B cell (primary cell): ENCODE data around the gene ZNF181. TPM values are rescaled to one million over a fixed set of nuclear protein-coding genes. Genes with fewer than 3 reads are reported as not detected.

Experiments
- ATAC-seq: fragments of 200-7000 bp; cut with Tn5 transposase; one replicate; pipeline ENCODE4 v1.10.0; 2021; ENCODE audit warnings: low read depth, mild to moderate bottlenecking, moderate number of reproducible peaks, moderate library complexity
- CTCF ChIA-PET: fragments of 350-600 bp; sonication (Branson Sonifier 250); formaldehyde crosslinking; loops from one replicate; lab custom pipeline; 2021; ENCODE audit warnings: antibody characterized with exemption, inconsistent platforms; lab: Charles Lee
- POLR2A ChIA-PET: fragments of 350-600 bp; sonication (Branson Sonifier 250); formaldehyde crosslinking; loops from one replicate; lab custom pipeline; 2021; ENCODE audit warnings: antibody characterized with exemption; lab: Charles Lee
- DNase-seq: peaks from one replicate; pipeline ENCODE4 v3.0.0; 2013
- H2AFZ ChIP-seq: 2 replicates; pipeline ENCODE4 v1.6.1; 2012; ENCODE audit warnings: mild to moderate bottlenecking, low read depth, low read length; ENCODE audit not compliant: insufficient read depth, poor library complexity, severe bottlenecking
- H3K27ac ChIP-seq, 2 donors: 1 replicate in 1 of 2; 2 replicates in 1 of 2; pipeline ENCODE4 v1.5.1; 2012 to 2013; ENCODE audit warnings: low read length in 2 of 2, mild to moderate bottlenecking in 2 of 2, moderate library complexity in 1 of 2
- H3K27me3 ChIP-seq, 4 experiments: fragments of 200-600 bp in 1 of 4; sonication (generic) in 1 of 4; replicated peaks in 1 of 4; 1 replicate in 2 of 4; 2 replicates in 2 of 4; pipeline versions ENCODE4 v1.6.1 to v1.7.0; 2013 to 2016; ENCODE audit warnings: low read length in 3 of 4, mild to moderate bottlenecking in 2 of 4, mixed read lengths in 1 of 4, moderate library complexity in 1 of 4; ENCODE audit not compliant: insufficient read depth in 4 of 4, control insufficient read depth in 3 of 4; ENCODE audit errors: control extremely low read depth in 1 of 4
- H3K36me3 ChIP-seq, 2 experiments: replicated peaks in 1 of 2; 1 replicate in 1 of 2; 2 replicates in 1 of 2; pipeline versions ENCODE4 v1.6.1 to v1.7.1; 2013; ENCODE audit warnings: low read length in 1 of 2; ENCODE audit not compliant: insufficient read depth in 2 of 2, control insufficient read depth in 1 of 2; ENCODE audit errors: control extremely low read depth in 1 of 2, extremely low read depth in 1 of 2
- H3K4me1 ChIP-seq, 2 donors: fragments of 200-600 bp in 1 of 2; sonication (generic) in 1 of 2; 1 replicate in 1 of 2; 2 replicates in 1 of 2; pipeline versions ENCODE4 v1.5.1 to v1.6.1; 2013 to 2017; ENCODE audit warnings: low read length in 2 of 2; ENCODE audit not compliant: control insufficient read depth in 2 of 2, insufficient read depth in 2 of 2
- H3K4me2 ChIP-seq: replicated peaks from 2 replicates; pipeline ENCODE3; 2012; ENCODE audit warnings: mild to moderate bottlenecking, low read depth, low read length; ENCODE audit not compliant: poor library complexity, severe bottlenecking
- H3K4me3 ChIP-seq, 5 experiments: fragments of 200-600 bp in 1 of 5; sonication (generic) in 1 of 5; 1 replicate in 3 of 5; 2 replicates in 2 of 5; pipeline versions ENCODE4 v1.5.1 to v1.7.0; 2011 to 2016; ENCODE audit warnings: low read length in 4 of 5, mild to moderate bottlenecking in 4 of 5, low read depth in 2 of 5, control low read depth in 1 of 5, moderate library complexity in 1 of 5; ENCODE audit not compliant: insufficient read depth in 1 of 5; ENCODE audit errors: control extremely low read depth in 1 of 5, extremely low read depth in 1 of 5
- H3K79me2 ChIP-seq: fragments of 200-600 bp; sonication (generic); one replicate; pipeline ENCODE4 v1.6.0; 2016; ENCODE audit warnings: low read length; ENCODE audit not compliant: control insufficient read depth, insufficient read depth
- H3K9ac ChIP-seq: fragments of 200-600 bp; sonication (generic); 2 replicates; pipeline ENCODE4 v1.6.1; 2017; ENCODE audit warnings: mild to moderate bottlenecking, low read length, moderate library complexity
- H3K9me3 ChIP-seq, 3 donors: one replicate each; pipeline versions ENCODE4 v1.6.1 to v1.7.1; 2013; ENCODE audit warnings: low read length in 2 of 3; ENCODE audit not compliant: control insufficient read depth in 2 of 3, insufficient read depth in 1 of 3; ENCODE audit errors: control extremely low read depth in 1 of 3
- H4K20me1 ChIP-seq: 2 replicates; pipeline ENCODE4 v1.6.0; 2012; ENCODE audit warnings: mild to moderate bottlenecking, low read length; ENCODE audit not compliant: insufficient read depth, control insufficient read depth, poor library complexity, severe bottlenecking
- H3K27ac Mint-ChIP-seq: one replicate; pipeline ENCODE4 v1.8.0; 2021; ENCODE audit warnings: mixed read lengths
- H3K27me3 Mint-ChIP-seq: one replicate; pipeline ENCODE4 v1.8.0; 2021; ENCODE audit warnings: mixed read lengths
- H3K4me1 Mint-ChIP-seq: one replicate; pipeline ENCODE4 v1.8.0; 2021; ENCODE audit warnings: mixed read lengths
- H3K4me3 Mint-ChIP-seq: one replicate; pipeline ENCODE4 v1.8.0; 2021; ENCODE audit warnings: mixed read lengths
- H3K9me3 Mint-ChIP-seq: one replicate; pipeline ENCODE4 v1.8.0; 2022; ENCODE audit warnings: mixed read lengths; ENCODE audit not compliant: insufficient read depth
- CTCF ChIP-seq: fragments of 200-600 bp; IDR thresholded peaks from one replicate; pipeline ENCODE4 v1.8.0; 2022; ENCODE audit warnings: antibody characterized with exemption, mild to moderate bottlenecking
- EZH2 ChIP-seq: IDR thresholded peaks from 2 replicates; pipeline ENCODE4 v1.6.1; 2012; ENCODE audit warnings: borderline replicate concordance, low read depth, mild to moderate bottlenecking, moderate library complexity, low read length; ENCODE audit not compliant: insufficient read depth, poor library complexity, severe bottlenecking
- WGBS: methylation state at CpG from one replicate; pipeline ENCODE4 v1.1.5; 2013; ENCODE audit warnings: missing lambda C conversion rate; ENCODE audit not compliant: insufficient coverage; 5-methylcytosine and 5-hydroxymethylcytosine counted together
- intact Hi-C: fragments of 100-400 bp; cut with micrococcal nuclease; formaldehyde crosslinking; loops from one replicate; pipeline ENCODE4 v1.10.0; 2022
- polyA plus RNA-seq: library from polyadenylated mRNA; depleted of rRNA; stranded (reverse); fragments of >200 nt; gene quantifications from 2 replicates; pipeline ENCODE4 v1.2.3, GENCODE V29; 2012
- total RNA-seq, 2 donors: library from RNA; stranded (reverse); fragments of 120-200 nt in 1 of 2; gene quantifications; 1 replicate in 1 of 2; 2 replicates in 1 of 2; pipeline versions ENCODE4 v1.2.3 to v1.2.4, GENCODE V29; 2013 to 2022

ZNF181 gene
- total and polyA plus RNA-seq, 2 donors (not counting 1 experiment from before 2014, with no cell fraction given), result 11.7 to 13.8 TPM

GRCh38 chr19:34778342-34778741 lies 44.3 kb downstream of the ZNF181 start:
- no peak for TF ChIP-seq EZH2
- no peak for TF ChIP-seq CTCF
- ChIA-PET POLR2A (no interaction called here), CTCF (no interaction called here)
- H3K27me3 Mint-ChIP-seq, result peaks cover 25% of the 10 kb centered on the region
- H3K27ac Mint-ChIP-seq, result no peak overlapping the region
- H3K9me3 ChIP-seq, result peaks cover 3% of the 10 kb centered on the region in 3 donors
- DNase-seq (no peak), ATAC-seq (no peak)
- H3K9ac ChIP-seq, result no peak overlapping the region
- peaks cover 1% of the 10 kb centered on the region for H3K4me1 Mint-ChIP-seq
- H3K4me1 ChIP-seq, result peaks cover 0 to under 1% of the 10 kb centered on the region in 2 donors
- no peak overlapping the region for H2AFZ ChIP-seq
- H3K79me2 ChIP-seq, result no peaks in the 10 kb centered on the region
- no peak overlapping the region for H3K4me2 ChIP-seq
- intact Hi-C loops, result no loop called here
- H4K20me1 ChIP-seq, result no peaks in the 10 kb centered on the region
- no CpG with 5 or more reads among the region's 2 CpGs for WGBS
- H3K4me3 Mint-ChIP-seq, result no peak overlapping the region
- H3K4me3 ChIP-seq, result no peak overlapping the region
- H3K27ac ChIP-seq, result no peak overlapping the region
- no peaks in the 10 kb centered on the region for H3K36me3 ChIP-seq
- no peaks in the 10 kb centered on the region for H3K9me3 Mint-ChIP-seq
- H3K27me3 ChIP-seq, result peaks cover 0 to 20% (median 3%) of the 10 kb centered on the region in 4 experiments

DNA sequence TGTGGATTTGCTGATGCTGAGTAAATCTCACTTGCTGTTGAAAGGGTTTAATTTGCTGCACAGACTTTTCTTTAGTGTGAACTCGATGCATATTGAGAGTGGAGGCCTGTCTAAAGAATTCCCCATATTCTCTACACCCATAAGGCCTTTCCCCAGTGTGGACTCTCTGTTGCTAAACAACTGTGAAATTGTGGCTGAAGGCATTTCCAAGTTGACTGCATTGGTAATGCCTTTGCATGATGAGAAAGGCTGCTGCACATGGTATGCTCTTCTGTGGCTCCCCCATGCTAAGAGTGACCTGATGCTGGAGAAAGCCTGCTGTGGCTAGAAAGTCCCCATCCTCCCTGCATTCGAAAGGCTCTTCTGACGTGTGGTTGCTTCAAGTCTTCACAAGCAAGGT lies 45.6 kb downstream of the ZNF181 start:
- no peak overlapping the region for H2AFZ ChIP-seq
- H3K36me3 ChIP-seq, result no peaks in the 10 kb centered on the region
- no peaks in the 10 kb centered on the region for H3K4me1 ChIP-seq
- no peaks in the 10 kb centered on the region for H4K20me1 ChIP-seq
- H3K4me1 Mint-ChIP-seq, result no peaks in the 10 kb centered on the region
- intact Hi-C loops, result no loop called here
- H3K79me2 ChIP-seq, result no peaks in the 10 kb centered on the region
- no peak overlapping the region for H3K27ac Mint-ChIP-seq
- H3K27ac ChIP-seq, result no peak overlapping the region
- H3K4me2 ChIP-seq, result no peak overlapping the region
- no peak overlapping the region for H3K9ac ChIP-seq
- 81% methylated on average over 2 of the region's 3 CpGs for WGBS
- ChIA-PET CTCF (no interaction called here), POLR2A (no interaction called here)
- ATAC-seq (no peak), DNase-seq (no peak)
- no peak overlapping the region for H3K4me3 Mint-ChIP-seq
- peaks cover 3% of the 10 kb centered on the region in 3 donors for H3K9me3 ChIP-seq
- no peaks in the 10 kb centered on the region for H3K9me3 Mint-ChIP-seq
- TF ChIP-seq CTCF, result no peak
- TF ChIP-seq EZH2, result no peak
- peaks cover 21% of the 10 kb centered on the region for H3K27me3 Mint-ChIP-seq
- H3K27me3 ChIP-seq, result peaks cover 0 to 19% (median 3%) of the 10 kb centered on the region in 4 experiments
- H3K4me3 ChIP-seq, result no peak overlapping the region
